Dermis blood vessel endothelial cell (primary cell): ENCODE data around the gene IFT27. TPM values are rescaled to one million over a fixed set of nuclear protein-coding genes. Genes with fewer than 3 reads are reported as not detected.

Source experiments
- DNase-seq: peaks from one replicate; pipeline ENCODE4 v3.0.0; 2010
- total RNA-seq: library from RNA; depleted of rRNA; stranded (reverse); fragments of >200 nt; gene quantifications from 2 replicates; pipeline ENCODE4 v1.2.3, GENCODE V29; 2014

IFT27 gene
- 11.1 and 19.4 TPM in 2 replicates for total RNA-seq

DNA sequence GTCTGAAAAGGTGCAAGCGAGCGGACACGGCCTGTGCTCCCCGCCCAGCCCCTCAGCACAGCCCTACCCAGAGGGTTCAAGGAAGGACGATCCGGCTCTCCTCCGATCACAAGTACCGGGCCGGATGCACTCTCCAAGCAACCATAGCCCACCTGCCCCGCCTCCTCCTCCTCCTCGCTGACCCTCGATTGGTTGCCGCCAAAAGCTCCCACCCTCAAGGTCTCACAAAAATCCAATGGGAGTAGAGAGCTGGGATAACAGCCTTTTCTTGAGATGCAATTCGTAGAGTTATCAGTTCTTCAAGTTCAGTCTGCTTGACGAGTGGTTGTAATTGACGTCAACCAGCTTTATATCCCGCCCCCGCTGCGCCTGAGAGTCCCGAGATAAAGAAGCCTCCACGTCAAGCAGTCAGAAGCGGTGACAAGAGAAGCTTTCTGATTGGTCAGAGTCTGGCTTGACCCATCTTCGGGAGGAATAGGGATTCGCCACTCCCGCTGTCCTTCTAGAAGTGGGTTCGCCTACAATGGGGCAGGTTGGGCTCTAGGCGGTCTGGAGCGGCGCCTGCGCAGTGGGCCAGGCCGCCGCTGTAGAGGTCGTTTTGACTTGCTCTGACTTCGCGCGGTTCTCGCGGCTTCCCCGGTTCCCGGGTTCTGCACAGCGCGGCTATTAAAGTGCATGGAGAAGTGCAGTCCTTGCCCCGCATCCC is at the start of gene IFT27:
Gene IFT27, minus strand, starts transcription at position 156 of the 706 bp plus-strand sequence. CDS start 412 bp downstream, outside the sequence.
- DNase-seq, result peak; percentile 100

GRCh38 chr22:36824655-36825054 is 48.7 kb upstream of the IFT27 start:
- DNase-seq, result no peak

- DNase-seq, result peak; percentile 92
Observed at GRCh38 chr22:36823186-36823839, 47.4 kb upstream of the IFT27 start.

DNA sequence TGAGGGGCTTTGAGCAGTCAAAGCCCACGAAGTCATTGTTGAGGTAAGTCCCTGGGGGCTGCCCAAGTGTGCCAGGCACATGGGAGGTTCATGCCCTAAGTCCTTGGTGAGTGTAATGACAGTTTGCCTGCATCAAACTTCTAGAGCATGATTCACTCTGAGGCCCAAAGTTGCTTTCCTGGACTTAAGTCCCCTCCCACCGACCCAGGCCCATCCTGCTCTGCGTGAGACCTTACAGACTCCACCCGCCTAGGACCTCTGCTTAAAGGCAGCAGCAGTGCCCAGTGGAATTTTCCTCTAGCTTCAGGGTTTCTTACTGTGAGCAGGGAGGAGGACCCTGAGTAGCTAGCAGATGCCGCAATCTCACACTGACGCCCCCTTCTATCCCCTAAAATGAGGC is 46.7 kb upstream of the IFT27 start:
- DNase-seq, result peak; percentile 28

GRCh38 chr22:36819112-36819511 is 43.2 kb upstream of the IFT27 start:
- DNase-seq, result no peak

GRCh38 chr22:36818010-36818642 is 42.2 kb upstream of the IFT27 start:
- no peak for DNase-seq

DNA sequence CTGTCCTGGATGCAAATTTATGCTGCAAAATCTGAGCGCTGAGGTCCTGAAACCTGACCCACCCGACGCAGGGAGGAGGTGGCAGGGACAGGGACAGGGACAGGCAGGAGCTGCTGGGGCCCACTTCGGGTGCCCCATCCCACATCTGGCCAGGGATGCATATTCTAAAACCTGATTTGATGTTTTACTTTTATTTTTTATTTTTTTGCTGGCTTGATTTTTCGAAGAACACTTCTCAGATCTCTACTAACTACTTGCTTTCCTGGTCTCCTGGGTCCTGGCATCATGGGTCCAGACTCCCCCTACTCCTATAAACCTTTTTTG is 41.6 kb upstream of the IFT27 start:
- DNase-seq, result no peak

DNA sequence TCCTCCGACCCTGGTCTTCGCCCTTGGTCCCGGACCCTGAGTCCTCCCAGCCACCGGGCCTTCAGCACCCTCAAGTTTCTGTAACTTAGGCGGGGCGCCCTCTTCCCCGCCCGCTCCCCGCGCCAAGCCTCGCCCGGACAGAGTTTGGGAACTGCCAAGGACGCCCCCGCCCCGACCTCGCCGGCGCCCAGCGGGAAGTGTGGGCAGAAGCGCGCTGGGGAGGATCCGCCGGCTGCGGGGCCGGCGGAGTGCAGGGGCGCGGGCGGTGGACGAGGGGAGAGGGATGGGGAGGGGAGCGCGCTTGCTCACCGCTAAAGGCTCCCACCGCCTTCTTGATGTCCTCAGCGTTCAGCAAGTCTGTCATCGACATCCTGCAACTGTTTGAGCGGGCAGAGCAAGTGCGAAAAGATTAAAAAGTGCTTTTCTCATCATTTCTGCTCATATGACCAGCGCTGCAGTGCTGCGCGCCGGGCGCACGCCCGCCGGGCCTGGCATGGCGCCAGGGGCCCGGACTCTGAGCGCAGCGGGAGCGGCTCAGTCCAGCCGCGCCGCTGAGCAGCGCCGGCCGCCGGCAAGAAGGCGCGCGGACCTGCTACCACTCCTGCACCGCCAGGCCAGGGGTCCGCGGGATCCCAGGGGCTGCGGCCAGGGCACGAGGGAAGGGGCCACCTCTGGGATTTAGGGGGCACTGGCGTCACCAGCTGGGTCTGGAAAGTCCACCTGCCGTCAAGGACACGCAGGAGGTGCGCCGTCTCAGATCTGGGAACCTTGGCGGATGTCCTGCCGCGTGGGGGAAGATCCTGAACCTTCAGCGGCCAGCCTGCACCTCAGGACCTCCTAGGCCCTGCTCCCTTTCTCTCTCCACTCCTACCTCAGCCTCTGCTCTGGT is 41.0 kb upstream of the IFT27 start, which contains the start of gene PVALB:
Gene PVALB, minus strand, starts transcription at position 400 of the 889 bp plus-strand sequence. Its CDS starts 30 bp downstream, at position 370.
- DNase-seq, result peak; percentile 65

GRCh38 chr22:36816339-36816635 is 40.4 kb upstream of the IFT27 start:
- DNase-seq, result no peak

GRCh38 chr22:36815558-36816338 is 39.8 kb upstream of the IFT27 start:
- DNase-seq, result no peak

DNA sequence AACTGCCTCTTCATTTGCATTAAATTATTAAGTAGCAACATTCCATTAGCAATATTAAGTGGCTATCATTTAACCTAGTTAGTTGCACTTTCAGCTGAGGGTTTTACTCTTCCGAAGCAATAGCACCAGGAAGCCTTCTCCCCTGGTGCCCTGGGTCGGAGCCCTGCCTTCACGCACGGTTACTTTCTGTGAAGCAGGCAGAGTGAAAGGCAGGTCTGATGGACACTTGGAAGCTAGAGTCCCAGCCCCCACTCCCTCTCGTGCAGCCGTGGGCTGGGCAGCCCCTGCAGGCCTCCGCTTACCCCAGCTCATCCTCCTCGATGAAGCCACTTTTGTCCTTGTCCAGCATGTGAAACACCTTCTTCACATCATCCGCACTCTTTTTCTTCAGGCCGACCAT is 38.9 kb upstream of the IFT27 start:
- DNase-seq, result no peak

DNA sequence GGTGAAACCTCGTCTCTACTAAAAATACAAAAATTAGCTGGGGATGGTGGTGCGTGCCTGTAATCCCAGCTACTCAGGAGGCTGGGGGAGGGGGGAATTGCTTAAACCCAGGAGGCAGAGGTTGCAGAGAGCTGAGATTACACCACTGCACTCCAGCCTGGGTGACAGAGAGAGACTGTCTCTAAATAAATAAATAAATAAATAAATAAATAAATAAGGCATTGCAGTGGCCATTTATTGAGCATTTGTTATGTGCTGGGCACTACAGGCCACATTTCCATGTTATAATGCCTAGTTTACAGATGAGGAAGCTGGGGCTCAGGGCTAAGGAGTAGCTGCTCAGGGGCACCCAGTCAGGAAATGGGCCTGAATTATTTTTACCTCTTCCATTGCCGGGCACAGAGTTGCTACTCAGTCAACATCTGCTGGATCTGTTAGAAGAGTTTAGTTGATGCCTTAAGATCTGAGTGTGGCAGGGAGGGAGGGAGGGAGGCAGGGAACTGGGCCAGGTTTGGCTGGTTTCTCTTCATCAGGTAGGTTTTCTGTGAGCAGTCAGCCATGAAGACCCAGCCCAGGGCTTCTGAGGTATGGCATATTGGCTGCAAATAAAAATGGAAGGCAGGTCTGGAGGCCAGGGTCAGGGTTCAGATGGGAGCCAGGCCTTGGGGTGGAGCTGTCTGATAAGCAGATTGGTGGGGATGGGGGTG is 35.3 kb upstream of the IFT27 start:
- no peak for DNase-seq

DNA sequence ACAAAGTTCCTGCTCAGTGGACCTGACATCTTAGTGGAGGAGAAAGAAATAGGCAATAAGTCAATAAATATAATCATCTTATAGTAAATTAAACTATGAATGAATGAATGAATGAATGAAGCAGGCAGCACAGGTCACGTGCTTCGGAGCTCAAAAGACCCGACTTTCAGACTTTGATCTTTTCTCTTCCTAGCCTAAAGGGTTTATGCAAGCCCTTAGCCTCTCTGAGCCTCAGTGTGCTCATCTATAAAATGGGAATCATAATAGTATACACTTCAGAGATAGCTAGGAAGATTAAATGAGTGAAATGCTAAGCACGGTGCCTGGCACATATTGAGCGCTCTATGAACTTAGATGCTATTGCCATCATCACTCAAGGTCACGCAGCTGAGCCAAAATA is 33.4 kb upstream of the IFT27 start:
- DNase-seq, result no peak

- DNase-seq, result no peak
Observed at GRCh38 chr22:36808721-36809344, 32.9 kb upstream of the IFT27 start.

- DNase-seq, result no peak
Observed at GRCh38 chr22:36807627-36808026, 31.7 kb upstream of the IFT27 start.

DNA sequence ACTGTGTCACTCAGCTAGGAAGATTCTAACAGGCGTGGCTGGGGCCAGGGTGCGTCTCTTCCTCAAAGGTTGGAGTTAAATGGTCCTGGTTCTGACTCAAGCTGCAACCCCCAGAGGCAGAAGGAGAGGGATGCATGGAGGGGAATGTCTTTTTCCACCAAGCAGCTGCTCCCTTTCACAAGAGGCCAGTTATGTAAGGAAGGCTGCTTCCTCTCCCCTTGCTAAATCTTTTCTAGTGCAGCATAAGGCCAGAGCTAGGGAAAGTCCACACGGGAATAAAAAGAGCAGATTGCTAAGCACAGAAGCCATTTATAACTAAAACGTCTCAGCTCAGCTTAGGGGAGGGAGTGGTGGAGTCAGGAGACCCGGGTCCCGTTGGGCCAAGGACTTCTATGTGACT is 30.9 kb upstream of the IFT27 start:
- no peak for DNase-seq

GRCh38 chr22:36803358-36803757 is 27.4 kb upstream of the IFT27 start:
- no peak for DNase-seq

GRCh38 chr22:36798674-36799066 is 22.8 kb upstream of the IFT27 start:
- DNase-seq, result no peak

DNA sequence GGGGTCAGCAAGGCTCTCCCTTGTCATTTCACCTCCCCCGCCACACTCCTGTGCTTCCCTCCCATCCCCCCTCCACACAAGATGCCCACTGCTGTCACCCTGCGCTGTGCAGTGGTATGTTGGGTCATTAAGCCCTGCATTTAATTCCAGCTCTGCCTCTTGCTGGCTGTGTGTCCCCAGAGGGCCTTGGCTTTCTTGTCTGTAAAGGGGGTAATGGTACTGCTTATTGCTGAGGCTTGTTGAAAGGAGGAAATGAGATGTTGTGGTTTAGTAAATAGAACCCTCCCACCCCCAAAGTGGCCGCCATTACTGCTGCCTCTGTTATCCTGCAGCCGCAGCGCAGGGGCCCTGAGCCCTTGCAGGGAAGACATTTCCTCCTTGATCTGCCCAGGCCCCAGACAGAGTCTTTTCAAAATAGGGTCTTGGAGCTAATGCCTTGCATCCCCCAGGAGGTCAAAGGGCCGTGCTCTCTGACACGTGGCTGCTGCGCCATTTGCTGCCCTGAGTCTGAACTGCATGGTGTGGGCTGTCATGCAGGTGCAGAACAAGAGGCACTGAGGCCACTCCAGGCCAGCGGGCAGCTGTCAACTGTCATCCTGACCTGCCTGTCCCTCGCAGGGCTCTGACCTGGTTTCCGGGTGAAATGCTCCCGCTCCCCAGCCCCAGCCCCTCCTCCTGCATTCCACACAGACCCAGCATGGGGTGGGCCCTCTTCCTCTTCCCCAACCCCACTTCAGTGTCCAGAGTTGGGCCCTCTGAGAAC is 22.2 kb upstream of the IFT27 start:
- no peak for DNase-seq

GRCh38 chr22:36797374-36797773 is 21.5 kb upstream of the IFT27 start:
- no peak for DNase-seq
